A673 (cell line): Measurements from ENCODE around the gene RRP1B. TPM values are rescaled to one million over a fixed set of nuclear protein-coding genes. Genes with fewer than 3 reads are reported as not detected.

Experiments
- BruUV-seq: library from RNA; stranded (reverse); fragments of 400-500 nt; replicated peaks from 2 replicates; lab custom pipeline; 2021; lab: Mats Ljungman, UMichigan
- CTCF ChIA-PET: fragments of 300-600 bp; sonication (Branson Sonifier 250); formaldehyde crosslinking; loops from one replicate; lab custom pipeline; 2022; ENCODE audit warnings: antibody characterized with exemption; lab: Charles Lee
- POLR2A ChIA-PET: fragments of 300-600 bp; sonication (Branson Sonifier 250); formaldehyde crosslinking; loops from one replicate; lab custom pipeline; 2022; ENCODE audit warnings: antibody characterized with exemption; ENCODE audit not compliant: low non-redundant PET; lab: Charles Lee
- DNase-seq: peaks from one replicate; pipeline ENCODE4 v3.0.0-alpha.2; 2015; ENCODE audit warnings: low spot score
- H3K27ac ChIP-seq: fragments of 200-600 bp; sonication (generic); 2 replicates; pipeline ENCODE4 v1.5.1; 2016; ENCODE audit warnings: mixed run types, low read depth, mild to moderate bottlenecking, mixed read lengths, antibody characterized with exemption, low read length; ENCODE audit not compliant: poor library complexity, severe bottlenecking
- H3K27me3 ChIP-seq: fragments of 200-600 bp; sonication (generic); replicated peaks from 2 replicates; pipeline ENCODE4 v1.6.1; 2017; ENCODE audit warnings: mixed run types, low read depth, mild to moderate bottlenecking, mixed read lengths, antibody characterized with exemption, low read length; ENCODE audit not compliant: insufficient read depth, poor library complexity
- H3K36me3 ChIP-seq: fragments of 200-600 bp; sonication (generic); 2 replicates; pipeline ENCODE4 v1.6.1; 2016; ENCODE audit warnings: mixed run types, mild to moderate bottlenecking, mixed read lengths, antibody characterized with exemption, low read length; ENCODE audit not compliant: insufficient read depth, poor library complexity, severe bottlenecking
- H3K4me1 ChIP-seq: fragments of 200-600 bp; sonication (generic); 2 replicates; pipeline ENCODE4 v1.6.1; 2017; ENCODE audit warnings: mixed run types, mild to moderate bottlenecking, mixed read lengths, antibody characterized with exemption, low read length; ENCODE audit not compliant: insufficient read depth, poor library complexity, severe bottlenecking
- H3K4me3 ChIP-seq: fragments of 200-600 bp; sonication (generic); 2 replicates; pipeline ENCODE4 v1.5.1; 2016; ENCODE audit warnings: low read depth, mixed run types, mild to moderate bottlenecking, mixed read lengths, low read length; ENCODE audit not compliant: poor library complexity, severe bottlenecking
- H3K9me3 ChIP-seq: fragments of 200-600 bp; sonication (generic); 2 replicates; pipeline ENCODE4 v1.6.1; 2016; ENCODE audit warnings: mixed run types, low read depth, mild to moderate bottlenecking, mixed read lengths, antibody characterized with exemption, low read length; ENCODE audit not compliant: poor library complexity, severe bottlenecking
- EZH2 ChIP-seq: fragments of 200-600 bp; sonication (generic); IDR thresholded peaks from 2 replicates; pipeline ENCODE4 v1.6.1; 2017; ENCODE audit warnings: borderline replicate concordance, low read depth, mild to moderate bottlenecking, mixed read lengths, antibody characterized with exemption, low read length; ENCODE audit not compliant: poor library complexity, severe bottlenecking
- intact Hi-C: fragments of 100-400 bp; cut with micrococcal nuclease; formaldehyde crosslinking; loops from one replicate; pipeline ENCODE4 v1.10.0; 2022; ENCODE audit not compliant: unreplicated experiment
- total RNA-seq: library from RNA; stranded (reverse); gene quantifications from 2 replicates; pipeline ENCODE4 v1.2.3, GENCODE V29; 2021
- TF ChIP-seq, protein P1 (sequence below): fragments of 300-800, 200-600 bp; sonication (generic); conservative IDR thresholded peaks from 2 replicates; pipeline ENCODE4 v1.5.1; 2017; ENCODE audit warnings: low read depth, mild to moderate bottlenecking, antibody characterized with exemption, low read length, moderate library complexity, mixed read lengths

The RRP1B gene
- total RNA-seq, 1 experiment from 2014 or later = 73.5 TPM

DNA sequence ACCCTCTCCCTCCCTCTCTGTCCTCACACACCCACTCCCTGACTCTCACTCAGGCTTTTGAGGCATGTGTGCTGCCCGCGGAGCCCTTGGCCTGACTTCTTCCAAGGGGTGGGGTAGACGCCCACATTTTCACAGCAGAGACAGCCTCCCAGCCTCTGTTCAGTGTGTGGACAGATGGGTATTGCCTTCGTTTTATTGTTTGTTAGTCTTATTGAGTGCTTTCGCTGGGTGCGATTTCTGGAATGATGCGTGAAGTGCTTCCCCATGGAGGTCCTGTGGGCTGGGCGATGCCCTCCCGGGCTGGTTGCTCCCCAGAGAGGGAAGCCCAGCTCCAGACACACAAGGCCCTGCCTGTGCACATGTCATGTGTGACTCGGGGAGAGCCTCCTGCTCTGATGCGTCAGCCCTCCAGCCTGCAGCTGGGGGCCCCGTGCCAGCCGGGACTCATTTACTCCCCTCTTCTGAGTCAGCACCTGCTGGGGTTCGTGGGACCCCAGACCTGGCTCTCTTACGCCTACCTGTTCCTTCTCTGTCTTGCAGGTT lies 74.2 kb downstream of the RRP1B start:
- no TSS peak for BruUV-seq
- H3K27me3 ChIP-seq = no peaks in the 10 kb centered on the region
- CTCF ChIA-PET = no interaction called here
- peak overlapping the region; percentile 17 for H3K4me3 ChIP-seq
- intact Hi-C loops = no loop called here
- H3K4me1 ChIP-seq = peaks cover 56% of the 10 kb centered on the region
- peaks cover 2% of the 10 kb centered on the region for H3K36me3 ChIP-seq
- TF ChIP-seq EZH2 = no peak
- TF ChIP-seq, protein P1, sequence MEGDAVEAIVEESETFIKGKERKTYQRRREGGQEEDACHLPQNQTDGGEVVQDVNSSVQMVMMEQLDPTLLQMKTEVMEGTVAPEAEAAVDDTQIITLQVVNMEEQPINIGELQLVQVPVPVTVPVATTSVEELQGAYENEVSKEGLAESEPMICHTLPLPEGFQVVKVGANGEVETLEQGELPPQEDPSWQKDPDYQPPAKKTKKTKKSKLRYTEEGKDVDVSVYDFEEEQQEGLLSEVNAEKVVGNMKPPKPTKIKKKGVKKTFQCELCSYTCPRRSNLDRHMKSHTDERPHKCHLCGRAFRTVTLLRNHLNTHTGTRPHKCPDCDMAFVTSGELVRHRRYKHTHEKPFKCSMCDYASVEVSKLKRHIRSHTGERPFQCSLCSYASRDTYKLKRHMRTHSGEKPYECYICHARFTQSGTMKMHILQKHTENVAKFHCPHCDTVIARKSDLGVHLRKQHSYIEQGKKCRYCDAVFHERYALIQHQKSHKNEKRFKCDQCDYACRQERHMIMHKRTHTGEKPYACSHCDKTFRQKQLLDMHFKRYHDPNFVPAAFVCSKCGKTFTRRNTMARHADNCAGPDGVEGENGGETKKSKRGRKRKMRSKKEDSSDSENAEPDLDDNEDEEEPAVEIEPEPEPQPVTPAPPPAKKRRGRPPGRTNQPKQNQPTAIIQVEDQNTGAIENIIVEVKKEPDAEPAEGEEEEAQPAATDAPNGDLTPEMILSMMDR = no peak
- DNase-seq = peak; percentile 45
- H3K9me3 ChIP-seq = no peaks in the 10 kb centered on the region
- POLR2A ChIA-PET = interaction anchor here (0.5 kb wide), 1 partner anchor 527 kb away, joined by 5 read pairs; no protein-coding TSS in a partner anchor
- H3K27ac ChIP-seq = peak overlapping the region; percentile 47

DNA sequence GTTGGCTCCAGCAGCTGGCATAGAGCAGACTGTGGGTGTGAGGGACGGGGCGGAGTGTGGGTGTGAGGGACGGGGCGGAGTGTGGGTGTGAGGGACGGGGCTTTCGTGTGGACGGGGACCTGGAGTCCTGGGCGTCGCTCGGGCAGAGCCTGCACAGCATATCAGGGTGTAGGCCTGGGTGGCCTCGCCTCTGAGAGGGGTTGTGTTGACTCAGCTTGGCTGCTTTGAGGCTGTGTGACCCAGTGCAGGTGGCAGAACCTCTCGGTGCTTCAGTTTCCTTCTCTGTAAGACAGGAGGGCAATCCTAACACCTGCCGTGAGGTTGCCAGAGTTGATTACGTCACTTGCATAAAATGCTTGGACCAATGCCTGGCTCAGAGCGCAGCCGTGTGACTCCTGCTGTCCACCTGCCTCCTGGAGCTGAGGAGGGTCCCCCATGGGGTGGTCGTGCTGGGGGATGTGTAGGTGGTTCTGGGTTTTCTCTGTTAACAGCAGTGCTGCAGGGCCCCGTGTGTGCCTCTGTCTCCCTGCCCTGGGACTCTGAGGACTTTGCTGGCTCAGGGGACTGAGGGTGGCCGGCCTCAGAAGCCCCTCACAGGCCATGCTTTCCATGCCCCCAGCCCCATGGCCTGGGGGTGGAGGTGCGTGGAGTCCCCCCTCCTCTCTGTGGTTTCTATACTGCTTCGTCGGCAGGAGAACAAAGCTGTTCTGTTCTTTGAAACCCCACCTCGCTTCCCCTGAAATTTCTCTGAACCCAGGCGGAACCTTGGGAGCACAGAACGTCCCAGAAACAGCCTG lies 75.0 kb downstream of the RRP1B start:
- Histone ChIP-seq H3K27me3 (no peaks in the 10 kb centered on the region), H3K9me3 (no peaks in the 10 kb centered on the region), H3K4me1 (peaks cover 49% of the 10 kb centered on the region), H3K27ac (peak overlapping the region; percentile 47), H3K36me3 (peaks cover 2% of the 10 kb centered on the region), H3K4me3 (no peak overlapping the region)
- DNase-seq = no peak
- no peak for TF ChIP-seq EZH2
- TF ChIP-seq, protein P1 = no peak
- intact Hi-C loops = no loop called here
- ChIA-PET POLR2A (interaction anchor here (0.5 kb wide), 1 partner anchor 526 kb away, joined by 5 read pairs; no protein-coding TSS in a partner anchor), CTCF (no interaction called here)
- BruUV-seq = no TSS peak

DNA sequence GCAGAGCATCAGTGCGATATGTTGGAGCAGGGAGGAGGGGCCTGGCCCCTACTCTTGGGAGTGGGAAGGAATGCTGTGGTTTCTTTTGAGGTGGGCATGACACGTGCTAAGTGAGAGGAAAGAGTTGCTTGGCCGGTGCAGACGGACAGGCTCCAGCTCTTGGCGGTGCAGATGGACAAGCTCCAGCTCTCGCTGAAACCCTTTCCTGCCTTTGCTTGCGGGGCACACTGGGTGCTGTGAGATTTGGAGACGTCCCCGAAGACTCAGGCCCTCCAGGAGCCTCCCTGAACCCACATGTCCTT lies 75.5 kb downstream of the RRP1B start:
- no peak for DNase-seq
- BruUV-seq = no TSS peak
- CTCF ChIA-PET = no interaction called here

More for the DNA sequence above, 75.5 kb downstream of the RRP1B start:
- Histone ChIP-seq H3K4me3 (no peak overlapping the region), H3K9me3 (no peaks in the 10 kb centered on the region), H3K4me1 (peaks cover 43% of the 10 kb centered on the region), H3K27me3 (no peaks in the 10 kb centered on the region), H3K27ac (no peak overlapping the region), H3K36me3 (peaks cover 2% of the 10 kb centered on the region)
- intact Hi-C loops = no loop called here
- POLR2A ChIA-PET = no interaction called here
- TF ChIP-seq, protein P1 = no peak
- no peak for TF ChIP-seq EZH2
